OCI-LY7 (cell line): ENCODE measurements around the gene SHROOM2. TPM values are rescaled to one million over a fixed set of nuclear protein-coding genes. Genes with fewer than 3 reads are reported as not detected.

Experiments used
- BruUV-seq: library from RNA; stranded (reverse); fragments of 400-500 nt; replicated peaks from 2 replicates; lab custom pipeline; 2021; lab: Mats Ljungman, UMichigan
- CTCF ChIA-PET: fragments of 300-600 bp; sonication (Branson Sonifier 250); formaldehyde crosslinking; loops from one replicate; lab custom pipeline; 2022; ENCODE audit warnings: antibody characterized with exemption; ENCODE audit not compliant: unreplicated experiment; lab: Charles Lee
- POLR2A ChIA-PET: fragments of 300-600 bp; sonication (Branson Sonifier 250); formaldehyde crosslinking; loops from one replicate; lab custom pipeline; 2022; ENCODE audit warnings: antibody characterized with exemption; lab: Charles Lee
- DNase-seq: peaks from one replicate; pipeline ENCODE4 v3.0.0-alpha.2; 2015; ENCODE audit warnings: low spot score
- H2AFZ ChIP-seq: fragments of 200-600 bp; sonication (generic), shearing (Covaris generic); 2 replicates; pipeline ENCODE4 v1.6.1; 2014; ENCODE audit warnings: mild to moderate bottlenecking, antibody characterized with exemption, low read length, moderate library complexity
- H3K27ac ChIP-seq: fragments of 200-600 bp; sonication (generic); 2 replicates; pipeline ENCODE4 v1.5.1; 2014; ENCODE audit warnings: mixed run types, low read depth, mild to moderate bottlenecking, moderate library complexity, low read length, inconsistent platforms; ENCODE audit not compliant: poor library complexity, severe bottlenecking
- H3K36me3 ChIP-seq: fragments of 200-600 bp; sonication (generic); 2 replicates; pipeline ENCODE4 v1.6.1; 2014; ENCODE audit warnings: mild to moderate bottlenecking, antibody characterized with exemption, low read length, moderate library complexity, mixed read lengths; ENCODE audit not compliant: insufficient read depth
- H3K4me1 ChIP-seq: fragments of 200-600 bp; sonication (generic); 2 replicates; pipeline ENCODE4 v1.5.1; 2014; ENCODE audit warnings: mild to moderate bottlenecking, low read length; ENCODE audit not compliant: insufficient read depth, poor library complexity, severe bottlenecking
- H3K4me2 ChIP-seq: fragments of 200-600 bp; sonication (generic); 2 replicates; pipeline ENCODE4 v1.6.1; 2014; ENCODE audit warnings: mild to moderate bottlenecking, low read length
- H3K4me3 ChIP-seq: fragments of 200-600 bp; sonication (generic); 2 replicates; pipeline ENCODE4 v1.5.1; 2014; ENCODE audit warnings: mild to moderate bottlenecking, low read depth, low read length; ENCODE audit not compliant: poor library complexity, severe bottlenecking
- H3K79me2 ChIP-seq: fragments of 200-600 bp; sonication (generic); 2 replicates; pipeline ENCODE4 v1.6.1; 2016; ENCODE audit warnings: low read depth, mild to moderate bottlenecking, low read length, moderate library complexity, mixed read lengths; ENCODE audit not compliant: insufficient read depth
- H3K9me2 ChIP-seq: fragments of 200-600 bp; sonication (generic); 2 replicates; pipeline ENCODE4 v1.6.1; 2016; ENCODE audit warnings: mild to moderate bottlenecking, low read length, mixed read lengths; ENCODE audit not compliant: insufficient read depth
- H3K9me3 ChIP-seq: fragments of 200-600 bp; sonication (generic); 2 replicates; pipeline ENCODE4 v1.6.1; 2014; ENCODE audit warnings: mild to moderate bottlenecking, mixed run types, low read length, mixed read lengths
- H4K20me1 ChIP-seq: fragments of 200-600 bp; sonication (generic); 2 replicates; pipeline ENCODE4 v1.6.1; 2014; ENCODE audit warnings: mild to moderate bottlenecking, antibody characterized with exemption, low read length, moderate library complexity, mixed read lengths; ENCODE audit not compliant: insufficient read depth
- EZH2phosphoT487 ChIP-seq: fragments of 200-600 bp; sonication (generic); IDR thresholded peaks from 2 replicates; pipeline ENCODE4 v1.6.1; 2018; ENCODE audit warnings: low read depth, borderline replicate concordance, mild to moderate bottlenecking, mixed run types, antibody characterized with exemption, low read length, moderate library complexity, mixed read lengths
- intact Hi-C: fragments of 100-400 bp; cut with micrococcal nuclease; formaldehyde crosslinking; loops from one replicate; pipeline ENCODE4 v1.10.0; 2022; ENCODE audit not compliant: unreplicated experiment
- total RNA-seq, 2 experiments: library from RNA; depleted of rRNA in 1 of 2; stranded (reverse); fragments of >200 nt in 1 of 2; shearing (Covaris generic) in 1 of 2; gene quantifications; 2 replicates each; pipeline ENCODE4 v1.2.3, GENCODE V29; 2014 to 2022
- TF ChIP-seq, protein P1 (sequence below): fragments of 200-600 bp; sonication (generic); conservative IDR thresholded peaks from 2 replicates; pipeline ENCODE4 v1.5.1; 2014; ENCODE audit warnings: mild to moderate bottlenecking, antibody characterized with exemption, low read length, moderate library complexity, mixed read lengths

SHROOM2 gene
- total RNA-seq, 2 experiments from 2014 or later, result not detected

DNA sequence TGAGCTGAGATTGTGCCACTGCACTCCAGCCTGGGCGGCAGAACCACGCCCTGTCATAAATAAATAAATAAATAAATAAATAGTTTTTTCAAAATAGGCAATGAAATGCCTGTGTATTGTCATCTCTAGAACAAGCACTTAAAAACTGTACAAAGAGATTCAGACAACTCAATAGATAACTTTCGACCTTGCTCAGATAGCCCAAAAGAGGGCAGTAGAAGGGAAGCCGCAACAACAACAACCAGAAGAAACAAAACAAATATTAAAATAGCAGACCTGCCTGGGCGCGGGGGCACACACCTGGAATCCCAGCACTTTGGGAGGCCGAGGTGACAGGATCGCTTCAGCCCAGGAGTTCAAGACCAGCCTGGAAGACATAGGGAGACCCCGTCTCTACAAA is 171.5 kb downstream of the SHROOM2 start:
- peaks cover 12% of the 10 kb centered on the region for H3K4me1 ChIP-seq
- H3K9me3 ChIP-seq, result no peaks in the 10 kb centered on the region
- no peak overlapping the region for H3K4me3 ChIP-seq
- no peak overlapping the region for H3K27ac ChIP-seq
- TF ChIP-seq EZH2phosphoT487, result no peak
- TF ChIP-seq, protein P1, sequence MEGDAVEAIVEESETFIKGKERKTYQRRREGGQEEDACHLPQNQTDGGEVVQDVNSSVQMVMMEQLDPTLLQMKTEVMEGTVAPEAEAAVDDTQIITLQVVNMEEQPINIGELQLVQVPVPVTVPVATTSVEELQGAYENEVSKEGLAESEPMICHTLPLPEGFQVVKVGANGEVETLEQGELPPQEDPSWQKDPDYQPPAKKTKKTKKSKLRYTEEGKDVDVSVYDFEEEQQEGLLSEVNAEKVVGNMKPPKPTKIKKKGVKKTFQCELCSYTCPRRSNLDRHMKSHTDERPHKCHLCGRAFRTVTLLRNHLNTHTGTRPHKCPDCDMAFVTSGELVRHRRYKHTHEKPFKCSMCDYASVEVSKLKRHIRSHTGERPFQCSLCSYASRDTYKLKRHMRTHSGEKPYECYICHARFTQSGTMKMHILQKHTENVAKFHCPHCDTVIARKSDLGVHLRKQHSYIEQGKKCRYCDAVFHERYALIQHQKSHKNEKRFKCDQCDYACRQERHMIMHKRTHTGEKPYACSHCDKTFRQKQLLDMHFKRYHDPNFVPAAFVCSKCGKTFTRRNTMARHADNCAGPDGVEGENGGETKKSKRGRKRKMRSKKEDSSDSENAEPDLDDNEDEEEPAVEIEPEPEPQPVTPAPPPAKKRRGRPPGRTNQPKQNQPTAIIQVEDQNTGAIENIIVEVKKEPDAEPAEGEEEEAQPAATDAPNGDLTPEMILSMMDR, result no peak
- DNase-seq, result no peak
- ChIA-PET CTCF (no interaction called here), POLR2A (no interaction called here)
- intact Hi-C loops, result no loop called here
- no peaks in the 10 kb centered on the region for H3K79me2 ChIP-seq
- H3K4me2 ChIP-seq, result no peak overlapping the region
- BruUV-seq, result no TSS peak
- H2AFZ ChIP-seq, result no peak overlapping the region
- no peaks in the 10 kb centered on the region for H3K36me3 ChIP-seq
- H3K9me2 ChIP-seq, result no peaks in the 10 kb centered on the region
- H4K20me1 ChIP-seq, result no peaks in the 10 kb centered on the region

DNA sequence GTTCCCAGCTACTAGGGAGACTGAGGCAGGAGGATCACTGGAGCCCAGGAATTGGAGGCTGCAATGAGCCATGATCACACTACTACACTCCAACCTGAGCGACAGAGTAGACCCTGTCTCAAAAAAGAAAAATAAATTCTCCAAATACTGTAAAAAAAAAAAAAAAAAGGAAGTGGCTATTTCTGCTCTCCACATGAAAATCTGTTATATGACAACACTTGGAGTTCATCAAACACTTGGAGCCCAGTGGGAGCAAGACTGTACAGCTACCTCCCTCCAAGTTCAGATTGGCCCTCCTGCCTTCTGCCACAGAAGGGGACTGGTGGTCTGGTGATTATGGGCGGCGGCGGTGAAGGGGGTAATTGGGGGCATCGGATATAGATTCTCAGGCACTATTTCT is 172.0 kb downstream of the SHROOM2 start:
- Histone ChIP-seq H3K4me1 (peaks cover 9% of the 10 kb centered on the region), H4K20me1 (no peaks in the 10 kb centered on the region), H3K9me2 (no peaks in the 10 kb centered on the region), H2AFZ (no peak overlapping the region), H3K4me3 (no peak overlapping the region), H3K9me3 (no peaks in the 10 kb centered on the region), H3K79me2 (no peaks in the 10 kb centered on the region), H3K36me3 (no peaks in the 10 kb centered on the region), H3K27ac (no peak overlapping the region), H3K4me2 (no peak overlapping the region)
- intact Hi-C loops, result no loop called here
- DNase-seq, result no peak
- BruUV-seq, result no TSS peak
- TF ChIP-seq EZH2phosphoT487, result no peak
- TF ChIP-seq, protein P1, result no peak
- POLR2A ChIA-PET, result interaction anchor here (0.7 kb wide), 2 partner anchors 182 to 552 kb away, joined by 3 read pairs; no protein-coding TSS in a partner anchor
- CTCF ChIA-PET, result no interaction called here

DNA sequence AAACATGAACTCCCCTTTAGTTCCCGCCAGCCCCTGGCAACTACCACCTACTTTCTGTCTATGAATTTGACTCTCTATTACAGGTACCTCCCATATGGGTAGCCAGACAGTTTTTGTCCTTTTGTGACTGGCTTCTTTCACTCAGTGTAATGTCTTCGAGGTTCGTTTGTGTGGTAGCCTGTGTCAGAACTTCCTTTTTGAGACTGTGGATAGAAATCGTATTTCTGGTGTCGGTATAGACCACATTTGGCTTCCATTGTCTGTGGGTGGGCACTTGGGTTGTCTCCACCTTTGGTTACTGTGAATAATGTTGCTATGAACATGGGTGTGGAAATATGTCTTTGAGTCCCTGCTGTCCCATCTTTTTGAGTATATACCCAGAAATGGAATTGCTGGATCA is 175.5 kb downstream of the SHROOM2 start:
- CTCF ChIA-PET, result no interaction called here
- Histone ChIP-seq H3K27ac (no peak overlapping the region), H2AFZ (no peak overlapping the region), H3K9me3 (no peaks in the 10 kb centered on the region), H3K9me2 (no peaks in the 10 kb centered on the region), H3K4me3 (no peak overlapping the region), H3K36me3 (no peaks in the 10 kb centered on the region), H3K4me2 (no peak overlapping the region), H3K4me1 (no peaks in the 10 kb centered on the region), H4K20me1 (no peaks in the 10 kb centered on the region), H3K79me2 (no peaks in the 10 kb centered on the region)
- POLR2A ChIA-PET, result no interaction called here
- no peak for DNase-seq
- intact Hi-C loops, result no loop called here
- no TSS peak for BruUV-seq
- no peak for TF ChIP-seq EZH2phosphoT487
- TF ChIP-seq, protein P1, result no peak
